K562 (cell line): Measurements from ENCODE around the gene VWA1. TPM values are rescaled to one million over a fixed set of nuclear protein-coding genes. Genes with fewer than 3 reads are reported as not detected.

ENCODE experiments used
- BACH1 ChIP-seq: fragments of 200-800 bp; sonication (Bioruptor generic); IDR thresholded peaks from 2 replicates; pipeline ENCODE4 v1.6.1; 2016; ENCODE audit warnings: missing genetic modification characterization, missing compliant biosample characterization
- CBFB ChIP-seq: sonication (generic); formaldehyde crosslinking; IDR thresholded peaks from 2 replicates; pipeline ENCODE4 v1.4.0; 2020; ENCODE audit warnings: mild to moderate bottlenecking, missing genetic modification reagents
- ETV5 ChIP-seq: sonication (generic); formaldehyde crosslinking; IDR thresholded peaks from 2 replicates; pipeline ENCODE4 v1.4.0; 2020; ENCODE audit warnings: low read depth, mild to moderate bottlenecking, missing genetic modification reagents
- HDAC1 ChIP-seq, 2 experiments: fragments of 450-650 bp; IDR thresholded peaks; 2 replicates each; pipeline ENCODE4 v1.6.1; 2016 to 2017; ENCODE audit warnings: inconsistent platforms in 1 of 2, mild to moderate bottlenecking in 1 of 2, moderate library complexity in 1 of 2
- HDAC2 ChIP-seq: fragments of 450-650 bp; IDR thresholded peaks from 2 replicates; pipeline ENCODE4 v1.6.1; 2016; ENCODE audit warnings: mild to moderate bottlenecking
- HMGN3 ChIP-seq: IDR thresholded peaks from 2 replicates; pipeline ENCODE4 v1.6.1; 2011; ENCODE audit warnings: borderline replicate concordance, low read depth, mild to moderate bottlenecking, mixed read lengths, low read length; ENCODE audit not compliant: insufficient read length; ENCODE audit errors: extremely low read depth
- HNRNPL ChIP-seq: fragments of 200-400 bp; formaldehyde crosslinking; IDR thresholded peaks from 2 replicates; pipeline ENCODE4 v1.6.1; 2017; ENCODE audit warnings: low read depth, mild to moderate bottlenecking, low read length
- NCOA4 ChIP-seq: fragments of 450-650 bp; IDR thresholded peaks from 2 replicates; pipeline ENCODE4 v1.6.1; 2018; ENCODE audit warnings: mild to moderate bottlenecking; ENCODE audit not compliant: partially characterized antibody
- RUNX1 ChIP-seq: sonication (generic); IDR thresholded peaks from 2 replicates; pipeline ENCODE4 v1.6.1; 2016; ENCODE audit warnings: antibody characterized with exemption, low read depth
- TOE1 ChIP-seq, 2 experiments: fragments of 450-650 bp in 1 of 2; sonication (generic) in 1 of 2; formaldehyde crosslinking in 1 of 2; IDR thresholded peaks; 2 replicates each; pipeline versions ENCODE4 v1.7.1 to v1.8.0; 2016 to 2022; ENCODE audit warnings: borderline replicate concordance in 2 of 2, mild to moderate bottlenecking in 2 of 2, antibody characterized with exemption in 1 of 2, inconsistent platforms in 1 of 2, low read depth in 1 of 2, missing genetic modification reagents in 1 of 2, moderate library complexity in 1 of 2
- YBX1 ChIP-seq: fragments of 450-650 bp; IDR thresholded peaks from 2 replicates; pipeline ENCODE4 v1.7.1; 2016; ENCODE audit warnings: mild to moderate bottlenecking
- ZNF232 ChIP-seq: sonication (generic); formaldehyde crosslinking; IDR thresholded peaks from 2 replicates; pipeline ENCODE4 v1.8.0; 2022; ENCODE audit warnings: mild to moderate bottlenecking, missing genetic modification reagents
- ZNF780A ChIP-seq: fragments of 250-450 bp; sonication (Bioruptor Pico); IDR thresholded peaks from 2 replicates; pipeline ENCODE4 v1.5.0; 2021; ENCODE audit warnings: mild to moderate bottlenecking
- ZNF830 ChIP-seq: fragments of 250-450 bp; sonication (Bioruptor Pico); IDR thresholded peaks from 2 replicates; pipeline ENCODE4 v1.5.0; 2021; ENCODE audit warnings: mild to moderate bottlenecking
- polyA plus RNA-seq, 8 experiments: library from polyadenylated mRNA; depleted of rRNA in 4 of 8; stranded (reverse) in 5 of 8; unstranded in 3 of 8; fragments of >200 nt; fragmentation: Nextera tagmentation in 2 of 8; fragmentation: Illumina TruSeq in 1 of 8; extraction: Ambion mirVana in 2 of 8; extraction: Trizol in 1 of 8; gene quantifications; 2 replicates each; pipeline versions ENCODE4 v1.2.1 to v1.2.3, GENCODE V29; 2011 to 2014; ENCODE audit warnings: inconsistent platforms in 1 of 8, missing spikeins in 1 of 8
- total RNA-seq, 7 experiments: library from RNA; depleted of rRNA in 6 of 7; stranded (reverse); fragments of >200 nt in 6 of 7; fragmentation: Illumina TruSeq in 2 of 7; extraction: Trizol in 2 of 7; gene quantifications; 2 replicates each; pipeline versions ENCODE4 v1.2.1 to v1.2.3, GENCODE V29; 2011 to 2021; ENCODE audit warnings: low replicate concordance in 1 of 7
- TF ChIP-seq, protein P1 (sequence below): IDR thresholded peaks from 2 replicates; pipeline ENCODE4 v1.6.1; 2012; ENCODE audit warnings: low read depth, low read length, improper control_type of control experiment, borderline replicate concordance
- TF ChIP-seq, protein P2 (sequence below): sonication (generic); formaldehyde crosslinking; IDR thresholded peaks from 2 replicates; pipeline ENCODE4 v1.5.0; 2020; ENCODE audit warnings: missing genetic modification reagents
- TF ChIP-seq, protein P3 (sequence below): fragments of 250-450 bp; sonication (Bioruptor Pico); IDR thresholded peaks from 2 replicates; pipeline ENCODE4 v1.5.0; 2021; ENCODE audit warnings: mild to moderate bottlenecking, moderate library complexity
- TF ChIP-seq, protein P4 (sequence below), 2 experiments: IDR thresholded peaks; 2 replicates each; pipeline ENCODE4 v1.6.1; 2012; ENCODE audit warnings: improper control_type of control experiment in 2 of 2, low read depth in 2 of 2, low read length in 2 of 2, borderline replicate concordance in 1 of 2

The VWA1 gene
- total and polyA plus RNA-seq, 9 of the 15 experiments (the other 6 are each of a cell fraction or from before 2014, with no cell fraction given): 0.01 to 6.4 (median 0.85) TPM

DNA sequence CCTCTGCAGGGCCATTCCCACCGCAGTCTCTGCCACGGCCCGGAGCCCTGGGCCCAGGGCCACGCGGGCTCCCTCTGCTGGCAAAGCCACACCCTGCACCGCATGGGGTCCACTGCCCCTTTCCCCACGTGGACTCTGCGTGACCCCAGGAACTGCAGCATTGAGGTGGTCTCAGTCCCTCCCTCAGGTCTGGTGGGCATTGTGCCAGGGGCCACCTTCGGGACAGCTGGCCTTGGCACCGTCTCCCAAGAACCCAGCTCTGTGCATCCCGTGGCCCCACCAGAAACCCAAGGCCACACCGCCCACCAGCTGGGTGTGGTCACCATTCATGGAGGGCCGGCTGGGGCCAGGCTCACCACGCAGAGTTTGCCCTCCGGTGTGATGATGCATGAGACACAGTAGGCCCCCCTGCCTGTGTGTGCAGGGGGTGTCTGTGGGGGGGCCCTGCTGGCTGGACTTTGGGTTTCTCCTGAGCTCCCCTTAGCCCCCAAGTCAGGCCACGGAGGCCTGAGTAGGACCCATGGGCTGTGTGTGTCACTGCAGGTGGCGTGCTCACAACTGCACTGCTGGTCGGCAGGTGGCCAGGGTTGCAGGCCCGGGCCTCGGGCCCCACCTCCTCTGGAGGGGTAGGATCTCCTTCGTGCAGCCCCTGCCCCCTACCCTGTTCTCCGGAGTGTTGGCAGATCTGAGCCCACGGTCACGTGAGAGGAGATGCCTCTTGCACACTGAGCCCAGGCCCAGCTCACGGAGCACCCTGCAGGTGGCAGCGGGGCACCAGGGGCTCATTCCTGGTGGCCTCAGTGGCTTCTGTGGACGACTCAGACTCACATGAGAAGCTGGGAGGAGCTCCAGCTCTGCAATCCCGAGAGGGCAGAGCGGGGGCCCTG, 5.8 kb downstream of the VWA1 start (continued):
- TF ChIP-seq, protein P1, sequence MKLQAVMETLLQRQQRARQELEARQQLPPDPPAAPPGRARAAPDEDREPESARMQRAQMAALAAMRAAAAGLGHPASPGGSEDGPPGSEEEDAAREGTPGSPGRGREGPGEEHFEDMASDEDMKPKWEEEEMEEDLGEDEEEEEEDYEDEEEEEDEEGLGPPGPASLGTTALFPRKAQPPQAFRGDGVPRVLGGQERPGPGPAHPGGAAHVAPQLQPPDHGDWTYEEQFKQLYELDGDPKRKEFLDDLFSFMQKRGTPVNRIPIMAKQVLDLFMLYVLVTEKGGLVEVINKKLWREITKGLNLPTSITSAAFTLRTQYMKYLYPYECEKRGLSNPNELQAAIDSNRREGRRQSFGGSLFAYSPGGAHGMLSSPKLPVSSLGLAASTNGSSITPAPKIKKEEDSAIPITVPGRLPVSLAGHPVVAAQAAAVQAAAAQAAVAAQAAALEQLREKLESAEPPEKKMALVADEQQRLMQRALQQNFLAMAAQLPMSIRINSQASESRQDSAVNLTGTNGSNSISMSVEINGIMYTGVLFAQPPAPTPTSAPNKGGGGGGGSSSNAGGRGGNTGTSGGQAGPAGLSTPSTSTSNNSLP: no peak
- TF ChIP-seq HMGN3 (peak; percentile 38), NCOA4 (no peak), ZNF780A (CRISPR knock-in tag) (no peak), YBX1 (no peak), HNRNPL (0 out of 2 replicates have a peak, but pooled peaks have one; percentile 36), TOE1 (IDR thresholded peaks at IDR 0.05; ENCODE audit: borderline replicate concordance) (peak; percentile 62; the same call in 1 of the 2 replicates), TOE1 (CRISPR knock-in tag; IDR thresholded peaks at IDR 0.05; ENCODE audit: borderline replicate concordance, low read depth) (no peak), ZNF232 (CRISPR knock-in tag) (no peak), CBFB (CRISPR knock-in tag) (peak; percentile 96), ZNF830 (CRISPR knock-in tag) (no peak), ETV5 (CRISPR knock-in tag) (peak; percentile 73), RUNX1 (0 out of 2 replicates have a peak, but pooled peaks have one; percentile 10), BACH1 (tag) (no peak), HDAC2 (0 out of 2 replicates have a peak, but pooled peaks have one; percentile 59), HDAC1 (IDR thresholded peaks at IDR 0.05) (peak in 1 of 2 experiments; percentile 87; a peak in 2 of 4 replicates)
- TF ChIP-seq, protein P2, sequence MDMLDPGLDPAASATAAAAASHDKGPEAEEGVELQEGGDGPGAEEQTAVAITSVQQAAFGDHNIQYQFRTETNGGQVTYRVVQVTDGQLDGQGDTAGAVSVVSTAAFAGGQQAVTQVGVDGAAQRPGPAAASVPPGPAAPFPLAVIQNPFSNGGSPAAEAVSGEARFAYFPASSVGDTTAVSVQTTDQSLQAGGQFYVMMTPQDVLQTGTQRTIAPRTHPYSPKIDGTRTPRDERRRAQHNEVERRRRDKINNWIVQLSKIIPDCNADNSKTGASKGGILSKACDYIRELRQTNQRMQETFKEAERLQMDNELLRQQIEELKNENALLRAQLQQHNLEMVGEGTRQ (CRISPR knock-in tag): peak; percentile 11
- TF ChIP-seq, protein P3, sequence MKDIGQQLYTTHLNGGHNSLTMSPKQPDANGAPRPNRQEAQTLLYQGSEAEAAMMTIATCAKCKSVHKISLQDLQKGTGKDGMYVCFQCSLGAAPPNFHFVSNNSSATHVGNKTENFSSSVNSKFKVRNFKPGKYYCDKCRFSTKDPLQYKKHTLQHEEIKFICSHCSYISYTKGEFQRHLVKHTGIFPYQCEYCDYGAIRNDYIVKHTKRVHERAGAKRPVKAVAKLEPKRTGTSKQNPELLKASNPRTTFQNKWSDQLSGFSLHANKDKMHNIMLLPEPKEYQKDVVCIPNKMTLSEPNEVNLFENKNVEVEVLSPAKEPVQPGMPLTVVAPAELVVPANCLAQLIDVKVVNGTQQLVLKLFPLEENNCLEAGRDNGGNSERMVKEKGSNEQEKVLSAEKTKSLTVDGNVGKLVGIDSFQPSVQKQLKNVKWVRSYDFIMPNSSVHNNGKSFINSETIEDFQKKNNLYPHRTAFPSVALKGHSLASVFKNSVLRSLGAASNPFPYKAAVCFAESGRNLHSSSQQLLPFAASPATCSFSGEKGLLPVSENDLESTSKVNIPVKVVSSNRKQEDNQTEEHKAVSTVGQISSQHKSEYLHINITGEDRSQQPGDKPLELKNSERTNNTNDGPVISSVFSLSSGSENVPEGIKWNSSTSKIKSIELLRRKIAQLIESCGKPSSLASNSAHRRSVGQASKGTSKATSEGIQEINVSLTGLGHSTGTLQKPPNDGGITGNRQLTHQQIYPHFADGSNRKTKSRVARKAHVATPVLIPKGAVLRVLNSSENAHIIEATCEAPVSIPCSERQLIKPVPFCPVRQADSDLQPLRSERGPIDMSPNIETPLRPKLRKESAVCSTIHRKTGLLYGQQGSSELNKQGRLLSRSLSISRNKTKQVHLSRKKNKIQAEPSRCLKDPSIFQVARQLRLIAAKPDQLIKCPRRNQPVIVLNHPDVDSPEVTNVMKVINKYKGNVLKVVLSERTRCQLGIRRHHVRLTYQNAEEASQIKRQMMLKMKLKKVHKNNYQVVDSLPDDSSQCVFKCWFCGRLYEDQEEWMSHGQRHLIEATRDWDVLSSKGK (CRISPR knock-in tag): no peak
- TF ChIP-seq, protein P4, sequence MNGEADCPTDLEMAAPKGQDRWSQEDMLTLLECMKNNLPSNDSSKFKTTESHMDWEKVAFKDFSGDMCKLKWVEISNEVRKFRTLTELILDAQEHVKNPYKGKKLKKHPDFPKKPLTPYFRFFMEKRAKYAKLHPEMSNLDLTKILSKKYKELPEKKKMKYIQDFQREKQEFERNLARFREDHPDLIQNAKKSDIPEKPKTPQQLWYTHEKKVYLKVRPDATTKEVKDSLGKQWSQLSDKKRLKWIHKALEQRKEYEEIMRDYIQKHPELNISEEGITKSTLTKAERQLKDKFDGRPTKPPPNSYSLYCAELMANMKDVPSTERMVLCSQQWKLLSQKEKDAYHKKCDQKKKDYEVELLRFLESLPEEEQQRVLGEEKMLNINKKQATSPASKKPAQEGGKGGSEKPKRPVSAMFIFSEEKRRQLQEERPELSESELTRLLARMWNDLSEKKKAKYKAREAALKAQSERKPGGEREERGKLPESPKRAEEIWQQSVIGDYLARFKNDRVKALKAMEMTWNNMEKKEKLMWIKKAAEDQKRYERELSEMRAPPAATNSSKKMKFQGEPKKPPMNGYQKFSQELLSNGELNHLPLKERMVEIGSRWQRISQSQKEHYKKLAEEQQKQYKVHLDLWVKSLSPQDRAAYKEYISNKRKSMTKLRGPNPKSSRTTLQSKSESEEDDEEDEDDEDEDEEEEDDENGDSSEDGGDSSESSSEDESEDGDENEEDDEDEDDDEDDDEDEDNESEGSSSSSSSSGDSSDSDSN (IDR thresholded peaks at IDR 0.05; ENCODE audit: borderline replicate concordance in 1 of 2, low read depth in 2 of 2, low read length in 2 of 2): peak in 1 of 2 experiments; percentile 30; a peak in 1 of 4 replicates
